ENCODE results near the gene CXorf51A. TPM values are rescaled to one million over a fixed set of nuclear protein-coding genes. Genes with fewer than 3 reads are reported as not detected.

Gene CXorf51A
- not detected in 2 replicates for total RNA-seq

GRCh38 chrX:146814644-146815043 lies at the start of gene CXorf51A:
TSS of gene CXorf51A (minus strand) at chrX:146814744. CDS start at chrX:146814723, 21 bp downstream.

GRCh38 chrX:146809471-146809870 lies 5.1 kb downstream of the CXorf51A start, which contains the start of gene CXorf51B:
TSS of gene CXorf51B (plus strand) at chrX:146809771. CDS start at chrX:146809792, 21 bp downstream.

Other genes with a start within 250 kb of the CXorf51A start
- gene CXorf51B, start 5.0 kb downstream of the CXorf51A start, total RNA-seq, result not detected in 2 replicates

Data from nasal cavity respiratory epithelium epithelial cell of viscerocranial mucosa (primary cell).